ENCODE results near the gene LRRTM1. TPM values are rescaled to one million over a fixed set of nuclear protein-coding genes. Genes with fewer than 3 reads are reported as not detected.

The LRRTM1 gene, protein sequence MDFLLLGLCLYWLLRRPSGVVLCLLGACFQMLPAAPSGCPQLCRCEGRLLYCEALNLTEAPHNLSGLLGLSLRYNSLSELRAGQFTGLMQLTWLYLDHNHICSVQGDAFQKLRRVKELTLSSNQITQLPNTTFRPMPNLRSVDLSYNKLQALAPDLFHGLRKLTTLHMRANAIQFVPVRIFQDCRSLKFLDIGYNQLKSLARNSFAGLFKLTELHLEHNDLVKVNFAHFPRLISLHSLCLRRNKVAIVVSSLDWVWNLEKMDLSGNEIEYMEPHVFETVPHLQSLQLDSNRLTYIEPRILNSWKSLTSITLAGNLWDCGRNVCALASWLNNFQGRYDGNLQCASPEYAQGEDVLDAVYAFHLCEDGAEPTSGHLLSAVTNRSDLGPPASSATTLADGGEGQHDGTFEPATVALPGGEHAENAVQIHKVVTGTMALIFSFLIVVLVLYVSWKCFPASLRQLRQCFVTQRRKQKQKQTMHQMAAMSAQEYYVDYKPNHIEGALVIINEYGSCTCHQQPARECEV
- total RNA-seq (2021; ENCODE audit: unreplicated experiment): not detected
- polyA plus RNA-seq (2012): not detected in 2 replicates
- Bru-seq, nascent RNA: not detected
- not detected for BruChase-seq, experiment 1, labeled RNA remaining after a 6-hour chase
- not detected for BruChase-seq, experiment 2, labeled RNA remaining after a 2-hour chase
- long read RNA-seq: 0 reads

DNA sequence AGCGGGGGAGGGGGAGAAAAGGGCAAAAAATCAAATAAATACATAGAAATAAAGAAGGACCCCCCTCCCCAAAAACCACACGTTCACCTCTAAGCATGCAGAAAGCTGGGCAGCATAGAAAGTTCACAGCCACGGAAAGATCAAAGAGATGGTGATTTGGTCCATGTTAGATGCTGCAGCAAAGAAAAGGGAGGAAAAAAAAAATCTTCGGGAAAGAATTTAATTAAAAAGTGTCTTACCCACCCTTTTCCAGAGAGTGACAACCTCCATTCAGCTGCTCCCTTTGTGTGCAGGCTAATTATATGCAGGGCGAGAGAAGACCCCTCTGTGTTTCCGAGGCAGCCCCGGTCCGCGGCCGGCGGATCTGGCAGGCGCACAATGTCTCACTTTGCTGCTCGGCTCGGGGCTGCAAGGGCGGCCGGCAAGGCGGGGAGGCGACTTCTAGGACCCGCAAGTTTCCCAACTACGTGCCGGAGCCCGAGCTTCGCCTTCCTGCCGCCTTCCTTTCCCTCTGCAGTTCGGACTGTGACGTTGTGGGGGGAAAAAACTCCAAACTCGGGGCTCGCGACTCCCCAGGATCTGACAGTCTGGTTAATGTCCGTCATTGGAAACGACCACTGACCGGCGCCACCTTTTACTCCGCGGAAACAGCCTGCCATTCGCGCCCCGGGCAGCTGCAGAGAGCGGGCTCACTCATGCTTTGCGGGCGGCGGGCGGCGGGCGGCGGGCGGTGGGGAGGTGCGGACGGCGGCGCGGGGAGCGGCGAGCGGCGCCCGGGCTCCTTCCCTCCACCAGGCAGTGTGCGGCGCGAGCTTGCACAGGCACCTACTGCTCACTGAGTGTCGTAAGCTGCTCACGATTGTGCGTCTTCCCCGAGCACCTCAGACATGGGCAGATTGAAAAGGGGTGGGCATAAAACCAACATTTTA lies at the start of gene LRRTM1:
Gene LRRTM1 (minus strand): TSS at position 844 of the 929 bp plus-strand sequence. CDS start 933 bp downstream, outside the sequence.
- peaks cover 2 to 8% of the 10 kb centered on the region in 2 experiments; a peak in 2 of 4 replicates for H3K9me3 ChIP-seq (ENCODE audit: control insufficient read depth in 1 of 2, insufficient read depth in 1 of 2, low read depth in 1 of 2, low read length in 2 of 2)
- BruUV-seq (replicated peaks): no TSS peak
- no peaks in the 10 kb centered on the region for H3K79me2 ChIP-seq (ENCODE audit: insufficient read depth, low read length)
- no peak within 1 kb of the TSS for H2AFZ ChIP-seq (ENCODE audit: low read depth, low read length, poor library complexity, severe bottlenecking)
- H3K4me3 ChIP-seq (replicated peaks in 1 of 2; ENCODE audit: low read depth in 1 of 2, low read length in 2 of 2): no peak within 1 kb of the TSS
- POLR2A ChIA-PET: no interaction called here
- no peaks in the 10 kb centered on the region for H3K27me3 ChIP-seq (ENCODE audit: insufficient read depth, low read length)
- DNase-seq (ENCODE audit: low read depth, low spot score) (no peak), ATAC-seq (no peak)
- RAD21 ChIA-PET (ENCODE audit: low non-redundant PET in 1 of 2, low total read pairs in 2 of 2, uncharacterized antibody in 2 of 2, unreplicated experiment in 2 of 2): no interaction called here
- no peak within 1 kb of the TSS for H3K4me2 ChIP-seq (ENCODE audit: low read length)
- H4K20me1 ChIP-seq (ENCODE audit: insufficient read depth): no peaks in the 10 kb centered on the region
- H3K9me2 ChIP-seq (ENCODE audit: insufficient read depth): no peaks in the 10 kb centered on the region
- no peaks in the 10 kb centered on the region for H3K4me1 ChIP-seq (ENCODE audit: control insufficient read depth in 1 of 2, insufficient read depth in 2 of 2, low read length in 2 of 2)
- no peak within 1 kb of the TSS for H3K9ac ChIP-seq (ENCODE audit: low read length)
- no peak for TF ChIP-seq SRF (IDR thresholded peaks at IDR 0.05; ENCODE audit: low read depth)
- no peak for TF ChIP-seq RAD21 (IDR thresholded peaks at IDR 0.05; ENCODE audit: low read depth)
- no peak for TF ChIP-seq EZH2 (IDR thresholded peaks at IDR 0.05)
- no peak for TF ChIP-seq POLR2A (IDR thresholded peaks at IDR 0.05; ENCODE audit: borderline replicate concordance, extremely low read depth, insufficient read depth, insufficient read length)
- TF ChIP-seq SIN3A (IDR thresholded peaks at IDR 0.05; ENCODE audit: low read depth): no peak
- TF ChIP-seq ZNF274 (IDR thresholded peaks at IDR 0.05; ENCODE audit: low read depth, low read length): no peak
- TF ChIP-seq YY1 (IDR thresholded peaks at IDR 0.05; ENCODE audit: extremely low read depth, insufficient replicate concordance, low read depth, low read length): no peak
- TF ChIP-seq, protein P1, sequence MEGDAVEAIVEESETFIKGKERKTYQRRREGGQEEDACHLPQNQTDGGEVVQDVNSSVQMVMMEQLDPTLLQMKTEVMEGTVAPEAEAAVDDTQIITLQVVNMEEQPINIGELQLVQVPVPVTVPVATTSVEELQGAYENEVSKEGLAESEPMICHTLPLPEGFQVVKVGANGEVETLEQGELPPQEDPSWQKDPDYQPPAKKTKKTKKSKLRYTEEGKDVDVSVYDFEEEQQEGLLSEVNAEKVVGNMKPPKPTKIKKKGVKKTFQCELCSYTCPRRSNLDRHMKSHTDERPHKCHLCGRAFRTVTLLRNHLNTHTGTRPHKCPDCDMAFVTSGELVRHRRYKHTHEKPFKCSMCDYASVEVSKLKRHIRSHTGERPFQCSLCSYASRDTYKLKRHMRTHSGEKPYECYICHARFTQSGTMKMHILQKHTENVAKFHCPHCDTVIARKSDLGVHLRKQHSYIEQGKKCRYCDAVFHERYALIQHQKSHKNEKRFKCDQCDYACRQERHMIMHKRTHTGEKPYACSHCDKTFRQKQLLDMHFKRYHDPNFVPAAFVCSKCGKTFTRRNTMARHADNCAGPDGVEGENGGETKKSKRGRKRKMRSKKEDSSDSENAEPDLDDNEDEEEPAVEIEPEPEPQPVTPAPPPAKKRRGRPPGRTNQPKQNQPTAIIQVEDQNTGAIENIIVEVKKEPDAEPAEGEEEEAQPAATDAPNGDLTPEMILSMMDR (IDR thresholded peaks at IDR 0.05 in 2 of 3, conservative IDR thresholded peaks at IDR 0.05 in 1 of 3; ENCODE audit: borderline replicate concordance in 1 of 3, insufficient read depth in 1 of 3, low read depth in 2 of 3, low read length in 2 of 3): no peak
- TF ChIP-seq, protein P2, sequence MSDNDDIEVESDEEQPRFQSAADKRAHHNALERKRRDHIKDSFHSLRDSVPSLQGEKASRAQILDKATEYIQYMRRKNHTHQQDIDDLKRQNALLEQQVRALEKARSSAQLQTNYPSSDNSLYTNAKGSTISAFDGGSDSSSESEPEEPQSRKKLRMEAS (IDR thresholded peaks at IDR 0.05): no peak
- TF ChIP-seq, protein P3, sequence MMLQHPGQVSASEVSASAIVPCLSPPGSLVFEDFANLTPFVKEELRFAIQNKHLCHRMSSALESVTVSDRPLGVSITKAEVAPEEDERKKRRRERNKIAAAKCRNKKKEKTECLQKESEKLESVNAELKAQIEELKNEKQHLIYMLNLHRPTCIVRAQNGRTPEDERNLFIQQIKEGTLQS (IDR thresholded peaks at IDR 0.05): no peak
- TF ChIP-seq SP1 (IDR thresholded peaks at IDR 0.05; ENCODE audit: low read depth): no peak
- TF ChIP-seq JUND (IDR thresholded peaks at IDR 0.05): no peak
- TF ChIP-seq FOSL1 (IDR thresholded peaks at IDR 0.05; ENCODE audit: low read depth): no peak
- TF ChIP-seq CEBPB (IDR thresholded peaks at IDR 0.05; ENCODE audit: low read depth): no peak
- TF ChIP-seq EGR1 (IDR thresholded peaks at IDR 0.05; ENCODE audit: low read depth): no peak
- TF ChIP-seq POLR2AphosphoS5 (IDR thresholded peaks at IDR 0.05; ENCODE audit: low read depth, low read length): no peak
- TF ChIP-seq ZFX (IDR thresholded peaks at IDR 0.05): no peak
- H3K36me3 ChIP-seq (ENCODE audit: control insufficient read depth in 1 of 2, insufficient read depth in 2 of 2, low read length in 2 of 2): no peaks in the 10 kb centered on the region
- CTCF ChIA-PET: no interaction called here
- no peak within 1 kb of the TSS for H3K27ac ChIP-seq (ENCODE audit: low read depth, low read length)
- intact Hi-C loops (cut with micrococcal nuclease): no loop called here
